Measurements from ENCODE around the gene UBE3C.

Gene UBE3C

DNA sequence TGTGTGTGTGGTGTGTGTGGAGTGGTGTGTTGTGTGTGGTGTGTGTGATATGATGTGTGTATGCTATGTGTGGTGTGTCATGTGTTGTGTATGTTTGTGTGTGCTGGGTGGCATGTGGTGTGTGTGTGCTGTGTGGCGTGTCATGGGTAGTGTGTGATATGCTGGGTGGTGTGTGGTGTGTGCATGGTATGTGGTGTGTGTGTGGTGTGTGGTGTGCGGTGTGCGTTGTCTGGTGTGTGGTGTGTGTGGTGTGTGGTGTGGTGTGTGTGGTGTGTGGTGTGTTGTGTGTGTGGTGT is 160.5 kb downstream of the UBE3C start:
- no peak for DNase-seq

DNA sequence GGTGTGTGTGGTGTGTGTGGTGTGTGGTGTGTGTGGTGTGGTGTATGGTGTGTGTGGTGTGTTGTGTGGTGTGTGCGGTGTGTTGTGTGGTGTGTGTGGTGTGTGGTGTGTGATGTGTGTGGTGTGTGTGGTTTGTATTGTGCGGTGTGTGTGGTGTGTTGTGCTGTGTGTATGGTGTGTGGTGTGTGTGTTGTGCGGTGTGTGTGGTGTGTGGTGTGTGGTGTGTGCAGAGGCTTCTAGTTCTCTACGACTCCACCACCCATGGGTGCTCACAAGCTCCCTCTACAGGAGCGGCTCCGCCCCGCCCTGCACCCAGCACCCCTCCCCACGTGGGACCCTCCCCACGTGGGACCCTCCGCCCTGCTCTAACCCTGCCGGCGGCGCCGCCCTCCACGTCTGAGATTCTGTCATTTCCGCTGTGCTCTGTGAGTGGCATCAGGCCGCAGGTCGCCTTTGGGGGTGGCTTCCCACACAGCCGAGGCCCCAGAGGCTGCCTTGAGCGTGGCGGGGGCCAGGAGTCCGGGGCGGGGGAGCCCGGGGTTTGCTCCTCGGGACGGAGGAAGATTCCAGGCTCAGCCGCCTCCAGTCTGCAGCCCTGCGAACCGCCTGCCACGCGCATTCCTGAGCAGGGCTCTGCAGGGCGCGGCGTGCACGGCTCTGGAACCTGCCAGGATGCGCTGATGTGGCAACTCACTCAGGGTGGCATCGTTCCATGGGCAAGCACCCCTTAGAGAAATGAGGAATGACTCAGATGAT is 161.1 kb downstream of the UBE3C start:
- DNase-seq, result no peak

DNA sequence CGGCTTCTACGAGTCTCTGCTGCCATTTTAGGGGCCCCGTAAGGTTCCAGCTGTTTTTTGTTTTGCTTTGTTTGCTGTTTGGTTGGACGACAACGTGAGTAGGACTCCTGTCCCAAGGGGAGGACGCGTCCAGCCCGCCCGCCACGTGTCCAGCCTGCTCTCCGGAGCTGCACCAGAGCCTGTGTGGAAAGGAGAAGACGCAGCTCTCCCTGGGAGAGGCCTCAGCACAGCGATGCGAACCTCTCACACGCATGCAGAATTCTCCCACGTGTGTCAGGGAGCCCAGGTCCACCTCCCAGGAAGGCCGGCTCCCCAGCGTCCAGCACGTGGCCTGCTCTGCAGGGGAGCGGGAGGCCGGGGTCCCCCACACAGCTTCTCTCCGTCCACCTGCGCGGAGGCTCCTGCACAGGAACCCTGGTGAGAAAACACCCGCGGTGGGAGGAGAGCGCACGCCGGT is 161.7 kb downstream of the UBE3C start:
- DNase-seq, result no peak

DNA sequence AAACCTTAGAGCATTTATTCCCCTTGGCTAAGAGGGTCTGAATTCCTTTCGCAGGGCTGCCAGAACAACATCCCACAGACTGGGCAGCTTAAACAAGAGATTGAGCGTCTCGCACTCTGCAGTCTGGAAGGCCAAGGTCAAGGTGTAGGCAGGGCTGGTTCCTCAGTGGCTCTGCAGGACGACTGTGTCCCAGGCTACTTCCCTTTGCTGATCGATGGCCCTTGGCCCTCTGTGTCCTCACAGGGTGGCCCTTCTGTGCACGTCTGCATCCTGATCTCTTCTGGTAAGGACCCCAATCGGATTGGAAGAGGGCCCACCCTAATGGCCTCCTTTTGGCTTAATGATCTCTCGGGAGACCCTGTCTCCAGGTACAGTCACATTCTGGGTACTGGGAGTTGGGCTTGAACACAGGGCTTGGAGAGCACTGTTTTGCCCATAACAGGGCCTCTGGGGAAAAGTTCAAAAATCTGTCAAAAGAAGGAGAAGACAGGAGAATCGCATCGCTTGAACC is 162.9 kb downstream of the UBE3C start:
- DNase-seq, result no peak

DNA sequence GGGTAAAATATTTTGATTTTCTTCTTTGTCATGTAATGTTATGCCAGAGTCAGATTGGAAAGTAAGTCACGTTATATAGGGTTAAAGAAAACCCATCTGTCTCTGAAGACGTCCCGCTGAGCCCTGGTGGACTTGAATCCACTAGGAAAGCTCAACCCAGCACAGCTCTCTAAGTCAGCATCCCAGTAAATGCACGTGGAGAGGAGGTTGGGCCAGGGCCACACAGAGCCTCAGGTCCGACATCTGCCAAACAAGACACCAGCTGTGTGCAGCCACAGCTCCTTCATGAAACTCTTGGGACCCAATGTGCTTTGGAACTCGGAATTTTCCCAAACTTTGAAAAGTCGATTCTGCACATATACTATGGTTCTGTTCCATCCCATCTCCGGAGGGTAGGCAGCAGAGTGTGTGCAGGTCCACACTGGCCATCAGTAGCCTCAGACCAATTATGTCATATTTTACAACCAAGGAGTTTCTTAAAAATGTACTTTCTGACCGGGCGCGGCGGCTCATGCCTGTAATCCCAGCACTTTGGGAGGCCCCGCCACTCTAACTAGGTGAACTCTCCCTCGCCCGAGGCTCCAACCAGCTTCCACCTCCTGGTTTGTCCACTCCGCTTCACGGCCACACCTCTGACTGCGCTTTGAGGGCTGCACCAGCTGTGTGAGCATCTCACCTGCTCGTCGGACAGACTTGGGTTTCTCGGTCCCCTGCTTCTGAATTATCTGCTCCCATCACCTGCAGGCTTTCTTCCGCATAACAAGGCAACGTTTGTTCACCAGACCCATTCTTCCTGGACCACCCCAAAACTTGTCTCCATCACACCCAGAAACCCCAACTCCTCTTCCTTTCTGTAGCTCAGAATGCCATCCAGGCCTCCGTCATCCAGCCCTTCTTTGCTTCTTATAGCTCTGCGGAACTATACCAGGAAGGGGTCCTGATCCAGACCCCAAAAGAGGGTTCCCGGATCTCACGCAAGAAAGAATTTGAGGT is 168.4 kb downstream of the UBE3C start:
- no peak for DNase-seq

DNA sequence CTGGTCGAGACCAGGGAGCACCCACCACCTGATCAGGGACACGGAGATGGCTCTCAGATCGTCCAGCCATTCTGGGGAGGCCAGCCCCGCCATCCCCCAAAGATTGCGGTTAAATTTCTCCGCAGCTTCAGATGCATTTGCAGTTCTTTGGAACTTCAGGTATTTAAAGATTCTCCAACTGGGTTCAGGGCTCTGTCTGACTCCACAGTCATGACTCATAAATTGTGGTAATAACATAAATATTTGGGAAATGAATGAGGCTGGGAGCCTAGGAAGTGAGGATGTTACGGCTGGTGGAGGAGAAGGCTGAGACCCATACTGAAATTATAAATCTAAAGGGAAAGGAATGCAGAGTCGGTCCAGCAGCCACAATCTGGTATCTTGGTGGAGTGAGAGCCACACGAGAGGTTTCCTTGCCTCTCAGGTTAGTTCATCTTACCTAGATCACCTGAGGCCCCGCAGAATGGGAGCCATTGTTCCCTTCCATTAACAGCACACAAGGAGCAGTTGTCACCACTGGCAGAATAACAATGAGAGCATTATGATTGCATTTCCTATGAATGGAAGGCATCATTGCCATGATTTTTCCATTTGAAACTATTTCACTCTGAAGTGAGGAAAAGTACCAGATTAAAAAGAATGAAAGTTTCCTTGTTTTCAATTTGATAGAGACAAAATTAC is 171.4 kb downstream of the UBE3C start:
- DNase-seq, result no peak

DNA sequence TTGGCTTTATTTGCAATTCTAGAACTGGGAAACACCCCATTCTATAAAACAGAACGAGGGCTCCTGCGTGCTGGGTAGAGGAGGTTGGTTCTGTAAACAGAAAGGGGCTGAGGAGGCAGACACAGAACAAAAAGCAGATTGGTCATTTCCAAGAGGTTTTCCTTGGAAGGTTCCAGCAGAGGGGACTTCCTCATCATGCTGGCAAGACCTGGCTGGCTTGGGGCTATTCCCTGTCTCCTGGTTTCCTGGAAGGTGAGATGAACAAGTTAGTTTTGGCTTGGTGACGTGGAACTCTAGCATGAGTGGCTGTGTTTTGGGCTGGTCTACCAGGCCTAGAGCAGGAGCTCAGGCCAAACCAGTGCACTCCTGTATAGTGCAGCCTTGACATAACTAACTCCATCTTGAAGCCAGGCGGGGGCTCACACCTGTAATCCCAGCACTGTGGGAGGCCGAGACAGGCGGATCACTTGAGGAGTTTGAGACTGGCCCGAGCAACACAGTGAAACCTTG is 172.0 kb downstream of the UBE3C start:
- DNase-seq, result no peak

DNA sequence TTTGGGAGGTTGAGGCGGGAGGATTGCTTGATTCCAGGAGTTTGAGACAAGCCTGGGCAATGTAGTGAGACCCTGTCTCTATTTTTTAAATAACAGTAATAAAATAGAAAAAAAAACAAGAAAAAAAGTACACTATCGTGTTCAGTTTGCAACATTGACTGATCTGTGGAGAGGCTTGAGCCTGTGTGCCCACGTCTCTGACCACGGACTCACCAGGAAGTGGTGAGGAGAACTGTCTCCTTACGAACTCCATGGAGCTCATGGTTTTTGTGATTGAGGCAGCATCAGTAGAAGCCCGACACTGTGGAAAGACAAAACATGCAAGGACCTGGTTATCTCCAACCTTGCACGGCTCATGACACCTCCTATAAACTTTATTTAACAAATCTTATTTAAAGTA is 174.2 kb downstream of the UBE3C start:
- DNase-seq, result no peak

DNA sequence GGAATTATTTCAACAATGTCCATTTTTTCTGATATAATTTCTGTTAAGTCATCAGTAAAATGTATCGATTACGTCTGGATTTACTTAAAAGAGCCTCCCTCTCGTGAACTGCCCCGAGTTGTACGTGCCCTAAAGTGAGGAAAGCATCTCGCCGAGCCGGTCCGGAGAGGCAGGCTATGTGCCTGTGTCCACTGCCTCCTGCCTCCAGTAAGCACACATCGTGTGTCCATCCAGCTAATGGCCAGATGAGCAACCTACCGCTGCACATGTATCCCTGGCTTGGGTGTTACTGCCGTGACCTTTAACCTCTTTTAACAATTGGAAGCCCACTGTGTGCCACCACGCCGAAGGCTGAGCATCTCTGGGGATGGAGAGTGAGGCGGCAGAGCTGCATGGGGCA is 174.9 kb downstream of the UBE3C start:
- no peak for DNase-seq

DNA sequence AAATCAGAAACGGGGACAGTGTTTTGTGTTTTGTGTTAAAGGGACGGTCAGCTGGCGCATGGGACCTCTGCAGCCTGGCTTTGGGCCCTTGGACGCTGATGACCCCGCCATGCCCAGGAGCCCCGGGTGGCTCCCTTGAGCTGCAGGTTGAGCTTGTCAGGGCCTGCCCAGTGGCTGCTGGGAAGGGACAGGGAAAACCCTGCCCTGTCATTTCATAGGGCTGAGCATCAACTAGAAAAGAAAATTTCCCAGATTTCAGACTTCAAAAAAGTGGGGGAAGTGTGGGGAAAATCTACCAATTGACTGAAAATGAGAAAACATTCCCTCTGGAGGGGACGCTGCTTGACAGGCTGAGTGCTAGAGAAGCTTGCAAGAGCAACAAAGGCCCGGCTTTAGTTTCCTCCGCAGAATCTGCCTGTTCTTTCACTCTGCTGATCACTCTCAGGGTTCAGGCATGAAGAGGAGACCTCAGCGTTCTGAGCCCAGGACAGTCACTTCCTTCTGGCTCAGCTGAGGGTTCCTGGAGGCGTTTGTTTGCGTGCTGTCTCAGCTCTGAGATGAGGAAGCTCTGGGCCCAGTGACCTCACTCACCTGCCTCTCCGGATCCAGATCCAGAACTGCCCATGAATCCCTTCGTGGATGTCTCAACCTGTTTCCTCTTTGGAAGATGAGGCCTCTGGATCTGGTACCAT is 179.4 kb downstream of the UBE3C start:
- DNase-seq, result peak; percentile 37
